HepG2 (cell line): ENCODE measurements around the gene ABCF1. TPM values are rescaled to one million over a fixed set of nuclear protein-coding genes. Genes with fewer than 3 reads are reported as not detected.

Experiments
- ATAC-seq: fragments of 200-7000 bp; cut with Tn5 transposase; 3 replicates; pipeline ENCODE4 v1.9.1; 2020; ENCODE audit warnings: mild to moderate bottlenecking, moderate library complexity
- BruUV-seq: library from RNA; stranded (reverse); fragments of 400-500 nt; replicated peaks from 2 replicates; lab custom pipeline; 2021; lab: Mats Ljungman, UMichigan
- CTCF ChIA-PET: fragments of 300-600 bp; formaldehyde crosslinking; extraction: SDS; loops from one replicate; lab custom pipeline; 2021; ENCODE audit warnings: low total read pairs, inconsistent platforms, low intra/inter-chr PET ratio; lab: Yijun Ruan, JAX
- POLR2A ChIA-PET: fragments of 350-600 bp; sonication (Branson Sonifier 250); formaldehyde crosslinking; loops from one replicate; lab custom pipeline; 2020; ENCODE audit warnings: antibody characterized with exemption, inconsistent platforms; lab: Yijun Ruan, JAX
- DNase-seq: peaks from one replicate; pipeline ENCODE4 v3.0.0-alpha.2; 2015; ENCODE audit warnings: low spot score
- FAIRE-seq: peaks from 3 replicates; lab custom pipeline; 2011; peaks lifted over from hg19 to GRCh38; lab: Jason Lieb, UNC
- H2AFZ ChIP-seq: one replicate; pipeline ENCODE4 v1.6.1; 2011; ENCODE audit warnings: low read length, inconsistent platforms
- H3K27ac ChIP-seq: fragments of 300-600 bp; 3 replicates; pipeline ENCODE4 v1.8.0; 2011; ENCODE audit warnings: mixed run types, mild to moderate bottlenecking, mixed read lengths, low read length, inconsistent platforms; ENCODE audit not compliant: insufficient read depth; ENCODE audit errors: extremely low read length
- H3K27me3 ChIP-seq, 2 experiments: fragments of 200-600 bp in 1 of 2; 2 replicates in 1 of 2; 3 replicates in 1 of 2; pipeline versions ENCODE4 v1.6.0 to v1.8.0; 2011; ENCODE audit warnings: low read length in 2 of 2, mild to moderate bottlenecking in 2 of 2, moderate library complexity in 2 of 2, inconsistent platforms in 1 of 2; ENCODE audit not compliant: insufficient read depth in 2 of 2, control insufficient read depth in 1 of 2
- H3K36me3 ChIP-seq, 2 experiments: fragments of 200-600 bp in 1 of 2; replicated peaks in 1 of 2; 2 replicates in 1 of 2; 3 replicates in 1 of 2; pipeline versions ENCODE4 v1.5.1 to v1.8.0; 2011; ENCODE audit warnings: low read length in 2 of 2, inconsistent platforms in 1 of 2; ENCODE audit not compliant: insufficient read depth in 2 of 2, control insufficient read depth in 1 of 2
- H3K4me1 ChIP-seq: 2 replicates; pipeline ENCODE4 v1.5.1; 2012; ENCODE audit warnings: low read length, inconsistent platforms; ENCODE audit not compliant: insufficient read depth
- H3K4me2 ChIP-seq: 2 replicates; pipeline ENCODE4 v1.6.0; 2011; ENCODE audit warnings: low read depth, low read length, inconsistent platforms
- H3K4me3 ChIP-seq, 3 experiments: fragments of 200-600 bp in 1 of 3; sonication (generic), shearing (Covaris generic) in 1 of 3; replicated peaks in 1 of 3; 2 replicates each; pipeline ENCODE4 v1.5.1; 2011 to 2016; ENCODE audit warnings: low read length in 3 of 3, inconsistent platforms in 2 of 3, low read depth in 2 of 3, mild to moderate bottlenecking in 2 of 3, control low read depth in 1 of 3, mixed read lengths in 1 of 3; ENCODE audit not compliant: insufficient read depth in 1 of 3
- H3K79me2 ChIP-seq: one replicate; pipeline ENCODE4 v1.6.1; 2011; ENCODE audit warnings: low read length, inconsistent platforms; ENCODE audit not compliant: insufficient read depth
- H3K9ac ChIP-seq: 2 replicates; pipeline ENCODE4 v1.6.0; 2011; ENCODE audit warnings: mild to moderate bottlenecking, low read depth, low read length, inconsistent platforms; ENCODE audit not compliant: insufficient read depth
- H3K9me3 ChIP-seq: 2 replicates; pipeline ENCODE4 v1.5.1; 2012; ENCODE audit warnings: mild to moderate bottlenecking, low read length
- H4K20me1 ChIP-seq: 2 replicates; pipeline ENCODE4 v1.6.0; 2011; ENCODE audit warnings: inconsistent platforms, mild to moderate bottlenecking, low read length, moderate library complexity; ENCODE audit not compliant: insufficient read depth
- IRX3 ChIP-seq: sonication (generic); formaldehyde crosslinking; IDR thresholded peaks from 2 replicates; pipeline ENCODE4 v1.8.1; 2023; ENCODE audit warnings: mild to moderate bottlenecking, low read depth, missing genetic modification reagents, borderline replicate concordance
- KDM3A ChIP-seq: IDR thresholded peaks from 2 replicates; pipeline ENCODE4 v1.6.1; 2018; ENCODE audit warnings: low read depth, missing compliant biosample characterization
- MED1 ChIP-seq: sonication (generic); formaldehyde crosslinking; IDR thresholded peaks from 2 replicates; pipeline ENCODE4 v1.4.0; 2020; ENCODE audit warnings: missing genetic modification reagents
- MEF2D ChIP-seq: sonication (generic); formaldehyde crosslinking; IDR thresholded peaks from 2 replicates; pipeline ENCODE4 v1.5.1; 2020; ENCODE audit warnings: mild to moderate bottlenecking, missing genetic modification reagents
- MIXL1 ChIP-seq: IDR thresholded peaks from 2 replicates; pipeline ENCODE4 v1.6.1; 2016
- NRL ChIP-seq: sonication (generic); formaldehyde crosslinking; IDR thresholded peaks from 2 replicates; pipeline ENCODE4 v1.5.0; 2020; ENCODE audit warnings: missing genetic modification reagents, mild to moderate bottlenecking, moderate library complexity, borderline replicate concordance
- PITX1 ChIP-seq: sonication (generic); formaldehyde crosslinking; IDR thresholded peaks from 2 replicates; pipeline ENCODE4 v1.5.1; 2020; ENCODE audit warnings: mild to moderate bottlenecking, missing genetic modification reagents
- SIN3A ChIP-seq: IDR thresholded peaks from 2 replicates; pipeline ENCODE4 v1.6.1; 2011; ENCODE audit warnings: low read depth, mild to moderate bottlenecking, control low read depth, low read length, borderline replicate concordance
- TBX2 ChIP-seq: sonication (generic); formaldehyde crosslinking; IDR thresholded peaks from 2 replicates; pipeline ENCODE4 v1.5.0; 2020; ENCODE audit warnings: missing genetic modification reagents, mild to moderate bottlenecking, borderline replicate concordance
- ZBTB49 ChIP-seq: sonication (generic); formaldehyde crosslinking; IDR thresholded peaks from 2 replicates; pipeline ENCODE4 v1.4.0; 2020; ENCODE audit warnings: missing genetic modification reagents, borderline replicate concordance
- ZNF317 ChIP-seq: sonication (generic); formaldehyde crosslinking; IDR thresholded peaks from 2 replicates; pipeline ENCODE4 v1.5.0; 2020; ENCODE audit warnings: mild to moderate bottlenecking, missing genetic modification reagents
- ZNF354B ChIP-seq: sonication (generic); formaldehyde crosslinking; IDR thresholded peaks from 2 replicates; pipeline ENCODE4 v1.8.0; 2022; ENCODE audit warnings: mild to moderate bottlenecking, missing genetic modification reagents
- ZNF883 ChIP-seq: sonication (generic); formaldehyde crosslinking; IDR thresholded peaks from 2 replicates; pipeline ENCODE4 v1.5.1; 2020; ENCODE audit warnings: mild to moderate bottlenecking, missing genetic modification reagents; ENCODE audit errors: not compliant biosample characterization
- WGBS: methylation state at CpG from one replicate; pipeline ENCODE4 v1.1.6; 2017; ENCODE audit warnings: low lambda C conversion rate; 5-methylcytosine and 5-hydroxymethylcytosine counted together
- in situ Hi-C: cut with HindIII; loops from 2 replicates; pipeline ENCODE4 v1.10.0; 2017; ENCODE audit warnings: low pct_unique_long_range_greater_than_20kb; ENCODE audit not compliant: extremely low pct_ligation_motif_present
- intact Hi-C: fragments of 100-400 bp; cut with micrococcal nuclease; formaldehyde crosslinking; loops from one replicate; pipeline ENCODE4 v1.10.0; 2022; ENCODE audit not compliant: unreplicated experiment
- polyA plus RNA-seq, 8 experiments: library from polyadenylated mRNA; depleted of rRNA in 3 of 8; stranded (reverse) in 7 of 8; unstranded in 1 of 8; fragments of >200 nt; fragmentation: Illumina TruSeq in 4 of 8; extraction: Trizol in 4 of 8; gene quantifications; 2 replicates each; pipeline versions ENCODE4 v1.2.1 to v1.2.3, GENCODE V29; 2011 to 2016; ENCODE audit warnings: low read depth in 4 of 8, missing spikeins in 1 of 8, mixed read lengths in 1 of 8; ENCODE audit not compliant: insufficient read depth in 1 of 8
- total RNA-seq, 5 experiments: library from RNA; depleted of rRNA; stranded (reverse); fragments of >200 nt; fragmentation: Illumina TruSeq; extraction: Trizol; gene quantifications; 2 replicates each; pipeline ENCODE4 v1.2.3, GENCODE V29; 2016; ENCODE audit warnings: low read depth in 1 of 5
- TF ChIP-seq, protein P1 (sequence below): sonication (generic); formaldehyde crosslinking; IDR thresholded peaks from 2 replicates; pipeline ENCODE4 v1.5.1; 2020; ENCODE audit warnings: mild to moderate bottlenecking, missing genetic modification reagents, moderate library complexity
- TF ChIP-seq, protein P2 (sequence below): IDR thresholded peaks from 2 replicates; pipeline ENCODE4 v1.6.1; 2016; ENCODE audit warnings: missing genetic modification reagents, missing compliant biosample characterization

ABCF1 gene
- total and polyA plus RNA-seq, 2 of the 13 experiments (the other 11 are each of a cell fraction or from before 2014, with no cell fraction given): 25.4 to 98.9 TPM

DNA sequence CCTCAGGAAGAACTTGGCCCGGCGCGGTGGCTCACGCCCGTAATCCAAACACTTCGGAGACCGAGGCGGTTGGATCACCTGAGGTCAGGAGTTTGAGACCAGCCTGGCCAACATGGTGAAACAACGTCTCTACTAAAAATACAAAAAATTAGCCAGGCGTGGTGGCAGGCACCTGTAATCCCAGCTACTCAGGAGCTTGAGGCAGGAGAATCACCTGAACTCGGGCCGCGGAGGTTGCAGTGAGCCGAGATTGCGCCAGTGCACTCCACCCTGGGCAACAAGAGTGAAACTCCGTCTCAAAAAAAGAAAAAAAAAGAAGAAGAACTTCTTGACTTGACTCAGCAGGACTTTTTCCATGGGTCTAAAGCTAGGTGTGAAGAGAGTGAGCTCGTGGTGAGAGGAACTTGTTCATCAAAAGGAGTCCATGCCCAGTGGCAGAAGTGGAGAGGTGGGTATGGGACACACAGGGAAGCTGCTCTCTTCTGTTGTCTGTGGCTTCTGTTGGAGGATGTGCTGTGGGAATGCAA lies 41.8 kb upstream of the ABCF1 start (continued):
- TF ChIP-seq, protein P1, sequence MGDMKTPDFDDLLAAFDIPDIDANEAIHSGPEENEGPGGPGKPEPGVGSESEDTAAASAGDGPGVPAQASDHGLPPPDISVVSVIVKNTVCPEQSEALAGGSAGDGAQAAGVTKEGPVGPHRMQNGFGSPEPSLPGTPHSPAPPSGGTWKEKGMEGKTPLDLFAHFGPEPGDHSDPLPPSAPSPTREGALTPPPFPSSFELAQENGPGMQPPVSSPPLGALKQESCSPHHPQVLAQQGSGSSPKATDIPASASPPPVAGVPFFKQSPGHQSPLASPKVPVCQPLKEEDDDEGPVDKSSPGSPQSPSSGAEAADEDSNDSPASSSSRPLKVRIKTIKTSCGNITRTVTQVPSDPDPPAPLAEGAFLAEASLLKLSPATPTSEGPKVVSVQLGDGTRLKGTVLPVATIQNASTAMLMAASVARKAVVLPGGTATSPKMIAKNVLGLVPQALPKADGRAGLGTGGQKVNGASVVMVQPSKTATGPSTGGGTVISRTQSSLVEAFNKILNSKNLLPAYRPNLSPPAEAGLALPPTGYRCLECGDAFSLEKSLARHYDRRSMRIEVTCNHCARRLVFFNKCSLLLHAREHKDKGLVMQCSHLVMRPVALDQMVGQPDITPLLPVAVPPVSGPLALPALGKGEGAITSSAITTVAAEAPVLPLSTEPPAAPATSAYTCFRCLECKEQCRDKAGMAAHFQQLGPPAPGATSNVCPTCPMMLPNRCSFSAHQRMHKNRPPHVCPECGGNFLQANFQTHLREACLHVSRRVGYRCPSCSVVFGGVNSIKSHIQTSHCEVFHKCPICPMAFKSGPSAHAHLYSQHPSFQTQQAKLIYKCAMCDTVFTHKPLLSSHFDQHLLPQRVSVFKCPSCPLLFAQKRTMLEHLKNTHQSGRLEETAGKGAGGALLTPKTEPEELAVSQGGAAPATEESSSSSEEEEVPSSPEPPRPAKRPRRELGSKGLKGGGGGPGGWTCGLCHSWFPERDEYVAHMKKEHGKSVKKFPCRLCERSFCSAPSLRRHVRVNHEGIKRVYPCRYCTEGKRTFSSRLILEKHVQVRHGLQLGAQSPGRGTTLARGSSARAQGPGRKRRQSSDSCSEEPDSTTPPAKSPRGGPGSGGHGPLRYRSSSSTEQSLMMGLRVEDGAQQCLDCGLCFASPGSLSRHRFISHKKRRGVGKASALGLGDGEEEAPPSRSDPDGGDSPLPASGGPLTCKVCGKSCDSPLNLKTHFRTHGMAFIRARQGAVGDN (CRISPR knock-in tag): peak; percentile 40
- TF ChIP-seq MEF2D (CRISPR knock-in tag) (0 out of 2 replicates have a peak, but pooled peaks have one; percentile 46), IRX3 (CRISPR knock-in tag) (0 out of 2 replicates have a peak, but pooled peaks have one; percentile 31), ZNF883 (CRISPR knock-in tag) (peak; percentile 61), ZNF354B (CRISPR knock-in tag) (peak; percentile 25; the same call in 1 of the 2 replicates), NRL (CRISPR knock-in tag) (peak; percentile 29; the same call in 1 of the 2 replicates)
- TF ChIP-seq, all 625 proteins: peak for 10; not testable (repeated sequence) for 615

DNA sequence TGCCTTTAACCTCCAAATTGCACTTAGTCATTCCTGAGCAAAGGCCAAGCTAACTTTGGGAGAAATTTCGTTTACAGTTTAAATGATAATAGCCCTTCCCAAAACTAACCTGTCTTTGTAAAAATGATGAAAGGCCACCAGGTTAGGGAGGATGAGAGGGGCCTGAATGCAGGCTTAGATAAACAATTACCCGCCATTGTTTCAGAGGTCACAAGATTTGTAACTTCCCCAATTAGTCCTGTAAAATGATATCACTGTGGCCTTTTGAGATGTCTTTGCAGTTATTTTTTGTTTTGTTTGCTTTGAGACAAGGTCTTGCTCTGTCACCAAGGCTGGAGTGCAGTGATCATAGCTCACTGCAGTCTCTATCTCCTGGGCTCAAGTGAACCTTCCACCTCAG lies 41.2 kb upstream of the ABCF1 start:
- ATAC-seq: peak; percentile 13; the same call in 2 of the 3 replicates
- Histone ChIP-seq H3K9me3 (peaks cover 5% of the 10 kb centered on the region; the same call in 1 of the 2 replicates), H3K4me2 (peak overlapping the region; percentile 54), H3K27ac (peak overlapping the region; percentile 58), H3K4me1 (peaks cover 71% of the 10 kb centered on the region), H4K20me1 (no peaks in the 10 kb centered on the region), H2AFZ (peak overlapping the region; percentile 2), H3K36me3 (no peaks in the 10 kb centered on the region; a peak in 1 of 5 replicates), H3K9ac (peak overlapping the region; percentile 28; the same call in 1 of the 2 replicates), H3K79me2 (no peaks in the 10 kb centered on the region), H3K4me3 (no peak overlapping the region), H3K27me3 (no peaks in the 10 kb centered on the region)
- ChIA-PET CTCF (interaction anchor here (7.3 kb wide), 1 partner anchor 47 kb away, joined by 72 read pairs; no protein-coding TSS in a partner anchor), POLR2A (interaction anchor here (0.6 to 1.0 kb wide), 5 partner anchors 9 to 321 kb away, joined by 3 to 4 read pairs (median 3); no protein-coding TSS in a partner anchor)
- peak; percentile 66 for FAIRE-seq
- in situ Hi-C loops (no loop called here), intact Hi-C loops (no loop called here)
- WGBS: 3% methylated on average over 2 of the region's 2 CpGs
- DNase-seq: peak; percentile 55
- no TSS peak for BruUV-seq
- TF ChIP-seq MIXL1 (CRISPR knock-in tag): peak; percentile 48; the same call in 1 of the 2 replicates
- TF ChIP-seq SIN3A: no peak
- TF ChIP-seq MED1 (CRISPR knock-in tag): peak; percentile 43; the same call in 1 of the 2 replicates
- TF ChIP-seq ZBTB49 (CRISPR knock-in tag): no peak
- TF ChIP-seq ZNF317: 0 out of 2 replicates have a peak, but pooled peaks have one; percentile 17
- TF ChIP-seq TBX2 (CRISPR knock-in tag): peak; percentile 59; the same call in 1 of the 2 replicates
- TF ChIP-seq, protein P2, sequence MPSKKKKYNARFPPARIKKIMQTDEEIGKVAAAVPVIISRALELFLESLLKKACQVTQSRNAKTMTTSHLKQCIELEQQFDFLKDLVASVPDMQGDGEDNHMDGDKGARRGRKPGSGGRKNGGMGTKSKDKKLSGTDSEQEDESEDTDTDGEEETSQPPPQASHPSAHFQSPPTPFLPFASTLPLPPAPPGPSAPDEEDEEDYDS (CRISPR knock-in tag): no peak
- TF ChIP-seq PITX1: 0 out of 2 replicates have a peak, but pooled peaks have one; percentile 2
- TF ChIP-seq KDM3A (CRISPR knock-in tag): 0 out of 2 replicates have a peak, but pooled peaks have one; percentile 8
